ENCODE measurements around the gene HSD17B1. TPM values are rescaled to one million over a fixed set of nuclear protein-coding genes. Genes with fewer than 3 reads are reported as not detected.
A peak's percentile ranks its signal among the peaks of the same experiment; 100 is the strongest.

The HSD17B1 gene
- polyA plus RNA-seq, 1 donor from 2014 or later = 1.0 TPM

DNA sequence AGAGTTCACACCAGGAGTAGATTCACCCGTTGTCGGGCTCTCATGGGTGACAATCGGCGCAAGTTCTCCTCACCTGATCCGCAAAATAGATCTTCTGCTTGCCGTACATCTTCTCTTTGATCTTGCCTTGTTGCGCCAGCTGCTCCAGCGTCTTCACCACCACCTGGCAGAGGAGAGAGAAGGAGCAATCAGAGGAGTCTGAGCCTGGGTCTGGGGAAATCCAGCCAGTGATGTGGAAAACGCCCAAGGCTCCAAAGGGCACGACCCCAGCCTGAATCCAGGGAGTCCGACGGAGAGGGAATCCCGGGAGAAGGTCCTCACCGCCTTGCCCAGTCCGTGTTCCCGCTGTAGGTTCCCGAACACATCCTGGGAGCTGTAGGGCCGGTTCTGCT, 24.4 kb downstream of the HSD17B1 start:
- peak overlapping the region; percentile 20 for H3K27ac ChIP-seq (ENCODE audit: low read length)
- H3K9me2 ChIP-seq (ENCODE audit: insufficient read depth, low read length) = no peaks in the 10 kb centered on the region
- H4K20me1 ChIP-seq (ENCODE audit: insufficient read depth) = no peaks in the 10 kb centered on the region
- no peaks in the 10 kb centered on the region for H3K9me3 ChIP-seq (ENCODE audit: low read length)
- TF ChIP-seq SMC3 (conservative IDR thresholded peaks at IDR 0.05; ENCODE audit: poor library complexity) (no peak), CTCF (IDR thresholded peaks at IDR 0.05; ENCODE audit: poor library complexity, severe bottlenecking) (no peak), EP300 (conservative IDR thresholded peaks at IDR 0.05; ENCODE audit: poor library complexity, severe bottlenecking) (no peak), EZH2 (IDR thresholded peaks at IDR 0.05; ENCODE audit: borderline replicate concordance, insufficient read depth, low read length, poor library complexity, severe bottlenecking) (no peak), TAF1 (IDR thresholded peaks at IDR 0.05; ENCODE audit: low read depth) (no peak), RAD21 (conservative IDR thresholded peaks at IDR 0.05) (no peak), MXI1 (conservative IDR thresholded peaks at IDR 0.05; ENCODE audit: poor library complexity, severe bottlenecking) (no peak), POLR2AphosphoS5 (IDR thresholded peaks at IDR 0.05) (no peak)
- TF ChIP-seq, protein P1, sequence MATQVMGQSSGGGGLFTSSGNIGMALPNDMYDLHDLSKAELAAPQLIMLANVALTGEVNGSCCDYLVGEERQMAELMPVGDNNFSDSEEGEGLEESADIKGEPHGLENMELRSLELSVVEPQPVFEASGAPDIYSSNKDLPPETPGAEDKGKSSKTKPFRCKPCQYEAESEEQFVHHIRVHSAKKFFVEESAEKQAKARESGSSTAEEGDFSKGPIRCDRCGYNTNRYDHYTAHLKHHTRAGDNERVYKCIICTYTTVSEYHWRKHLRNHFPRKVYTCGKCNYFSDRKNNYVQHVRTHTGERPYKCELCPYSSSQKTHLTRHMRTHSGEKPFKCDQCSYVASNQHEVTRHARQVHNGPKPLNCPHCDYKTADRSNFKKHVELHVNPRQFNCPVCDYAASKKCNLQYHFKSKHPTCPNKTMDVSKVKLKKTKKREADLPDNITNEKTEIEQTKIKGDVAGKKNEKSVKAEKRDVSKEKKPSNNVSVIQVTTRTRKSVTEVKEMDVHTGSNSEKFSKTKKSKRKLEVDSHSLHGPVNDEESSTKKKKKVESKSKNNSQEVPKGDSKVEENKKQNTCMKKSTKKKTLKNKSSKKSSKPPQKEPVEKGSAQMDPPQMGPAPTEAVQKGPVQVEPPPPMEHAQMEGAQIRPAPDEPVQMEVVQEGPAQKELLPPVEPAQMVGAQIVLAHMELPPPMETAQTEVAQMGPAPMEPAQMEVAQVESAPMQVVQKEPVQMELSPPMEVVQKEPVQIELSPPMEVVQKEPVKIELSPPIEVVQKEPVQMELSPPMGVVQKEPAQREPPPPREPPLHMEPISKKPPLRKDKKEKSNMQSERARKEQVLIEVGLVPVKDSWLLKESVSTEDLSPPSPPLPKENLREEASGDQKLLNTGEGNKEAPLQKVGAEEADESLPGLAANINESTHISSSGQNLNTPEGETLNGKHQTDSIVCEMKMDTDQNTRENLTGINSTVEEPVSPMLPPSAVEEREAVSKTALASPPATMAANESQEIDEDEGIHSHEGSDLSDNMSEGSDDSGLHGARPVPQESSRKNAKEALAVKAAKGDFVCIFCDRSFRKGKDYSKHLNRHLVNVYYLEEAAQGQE (IDR thresholded peaks at IDR 0.05; ENCODE audit: borderline replicate concordance) = no peak
- H3K36me3 ChIP-seq (ENCODE audit: insufficient read depth, low read length) = peaks cover 7% of the 10 kb centered on the region
- H3K4me2 ChIP-seq (ENCODE audit: low read length) = peak overlapping the region; percentile 98
- H3K9ac ChIP-seq (ENCODE audit: low read length) = peak overlapping the region; percentile 73
- peaks cover 12% of the 10 kb centered on the region for H3K79me2 ChIP-seq (replicated peaks; ENCODE audit: insufficient read depth, low read length)
- peak overlapping the region; percentile 93 for H3K4me3 ChIP-seq (ENCODE audit: low read length)
- H2AFZ ChIP-seq (ENCODE audit: low read depth, low read length) = no peak overlapping the region
- no peaks in the 10 kb centered on the region for H3F3A ChIP-seq (ENCODE audit: insufficient read depth, low read length, poor library complexity, severe bottlenecking)
- H3K27me3 ChIP-seq (ENCODE audit: insufficient read depth, low read depth, low read length) = no peaks in the 10 kb centered on the region

GRCh38 chr17:42577532-42578281, 25.0 kb downstream of the HSD17B1 start, which contains the start of gene PSMC3IP:
PSMC3IP (minus strand) TSS chr17:42577729; CDS start chr17:42577686, 43 bp downstream.
- no peaks in the 10 kb centered on the region for H3K9me3 ChIP-seq (ENCODE audit: low read length)
- no peaks in the 10 kb centered on the region for H3F3A ChIP-seq (ENCODE audit: insufficient read depth, low read length, poor library complexity, severe bottlenecking)
- no peaks in the 10 kb centered on the region for H3K9me2 ChIP-seq (ENCODE audit: insufficient read depth, low read length)
- peak; percentile 37 for TF ChIP-seq RAD21 (conservative IDR thresholded peaks at IDR 0.05)
- no peak for TF ChIP-seq EZH2 (IDR thresholded peaks at IDR 0.05; ENCODE audit: borderline replicate concordance, insufficient read depth, low read length, poor library complexity, severe bottlenecking)
- TF ChIP-seq CTCF (IDR thresholded peaks at IDR 0.05; ENCODE audit: poor library complexity, severe bottlenecking) = peak; percentile 74
- TF ChIP-seq POLR2AphosphoS5 (IDR thresholded peaks at IDR 0.05) = peak; percentile 57
- peak; percentile 86 for TF ChIP-seq MXI1 (conservative IDR thresholded peaks at IDR 0.05; ENCODE audit: poor library complexity, severe bottlenecking)
- TF ChIP-seq EP300 (conservative IDR thresholded peaks at IDR 0.05; ENCODE audit: poor library complexity, severe bottlenecking) = peak; percentile 22
- TF ChIP-seq SMC3 (conservative IDR thresholded peaks at IDR 0.05; ENCODE audit: poor library complexity) = peak; percentile 49
- TF ChIP-seq, protein P1 (IDR thresholded peaks at IDR 0.05; ENCODE audit: borderline replicate concordance) = no peak
- TF ChIP-seq TAF1 (IDR thresholded peaks at IDR 0.05; ENCODE audit: low read depth) = no peak
- H3K9ac ChIP-seq (ENCODE audit: low read length) = peak within 1 kb of the TSS; percentile 73
- peak within 1 kb of the TSS; percentile 98 for H3K4me2 ChIP-seq (ENCODE audit: low read length)
- H3K27me3 ChIP-seq (ENCODE audit: insufficient read depth, low read depth, low read length) = no peaks in the 10 kb centered on the region
- peaks cover 12% of the 10 kb centered on the region for H3K79me2 ChIP-seq (replicated peaks; ENCODE audit: insufficient read depth, low read length)
- no peaks in the 10 kb centered on the region for H4K20me1 ChIP-seq (ENCODE audit: insufficient read depth)
- peak within 1 kb of the TSS; percentile 93 for H3K4me3 ChIP-seq (ENCODE audit: low read length)
- H3K36me3 ChIP-seq (ENCODE audit: insufficient read depth, low read length) = peaks cover 6% of the 10 kb centered on the region
- peak within 1 kb of the TSS; percentile 60 for H3K27ac ChIP-seq (ENCODE audit: low read length)
- peak within 1 kb of the TSS; percentile 5 for H2AFZ ChIP-seq (ENCODE audit: low read depth, low read length)

Measured in neural cell (in vitro differentiated cells).